HFFc6 (cell line): ENCODE data around the gene USP10. TPM values are rescaled to one million over a fixed set of nuclear protein-coding genes. Genes with fewer than 3 reads are reported as not detected.
A peak's percentile ranks its signal among the peaks of the same experiment; 100 is the strongest.

Experiments used
- DNase-seq: peaks from one replicate; pipeline ENCODE4 v3.0.0-alpha.2; 2018
- H3K27ac Mint-ChIP-seq: 2 replicates; pipeline ENCODE4 v1.8.0; 2020; ENCODE audit warnings: mild to moderate bottlenecking, mixed read lengths
- H3K27me3 Mint-ChIP-seq: 2 replicates; pipeline ENCODE4 v1.8.0; 2021; ENCODE audit warnings: mild to moderate bottlenecking, moderate library complexity, mixed read lengths; ENCODE audit not compliant: insufficient read depth
- H3K36me3 Mint-ChIP-seq: 2 replicates; pipeline ENCODE4 v1.8.0; 2021; ENCODE audit warnings: low read depth, mixed read lengths
- H3K4me1 Mint-ChIP-seq: 2 replicates; pipeline ENCODE4 v1.8.0; 2020; ENCODE audit warnings: low read depth, mixed read lengths
- H3K4me3 Mint-ChIP-seq: 2 replicates; pipeline ENCODE4 v1.8.0; 2020; ENCODE audit warnings: mild to moderate bottlenecking, moderate library complexity, mixed read lengths
- H3K9me3 Mint-ChIP-seq: 2 replicates; pipeline ENCODE4 v1.8.0; 2020; ENCODE audit warnings: mild to moderate bottlenecking, mixed read lengths
- total RNA-seq, 6 experiments: library from RNA; stranded (reverse); fragmentation: NEBNext Ultra II Directional; extraction: Animal tissue kit (Norgen Biotek cat#: 25700); gene quantifications; 2 replicates in 1 of 6; 3 replicates in 5 of 6; pipeline ENCODE4 v1.2.3, GENCODE V29; 2021
- TF ChIP-seq, protein P1 (sequence below): fragments of 200-600 bp; sonication (generic); IDR thresholded peaks from 2 replicates; pipeline ENCODE4 v1.5.0; 2021; ENCODE audit warnings: antibody characterized with exemption, mild to moderate bottlenecking

The USP10 gene
- total RNA-seq, 6 experiments from 2014 or later, result 83.2 to 106 (median 92.3) TPM

DNA sequence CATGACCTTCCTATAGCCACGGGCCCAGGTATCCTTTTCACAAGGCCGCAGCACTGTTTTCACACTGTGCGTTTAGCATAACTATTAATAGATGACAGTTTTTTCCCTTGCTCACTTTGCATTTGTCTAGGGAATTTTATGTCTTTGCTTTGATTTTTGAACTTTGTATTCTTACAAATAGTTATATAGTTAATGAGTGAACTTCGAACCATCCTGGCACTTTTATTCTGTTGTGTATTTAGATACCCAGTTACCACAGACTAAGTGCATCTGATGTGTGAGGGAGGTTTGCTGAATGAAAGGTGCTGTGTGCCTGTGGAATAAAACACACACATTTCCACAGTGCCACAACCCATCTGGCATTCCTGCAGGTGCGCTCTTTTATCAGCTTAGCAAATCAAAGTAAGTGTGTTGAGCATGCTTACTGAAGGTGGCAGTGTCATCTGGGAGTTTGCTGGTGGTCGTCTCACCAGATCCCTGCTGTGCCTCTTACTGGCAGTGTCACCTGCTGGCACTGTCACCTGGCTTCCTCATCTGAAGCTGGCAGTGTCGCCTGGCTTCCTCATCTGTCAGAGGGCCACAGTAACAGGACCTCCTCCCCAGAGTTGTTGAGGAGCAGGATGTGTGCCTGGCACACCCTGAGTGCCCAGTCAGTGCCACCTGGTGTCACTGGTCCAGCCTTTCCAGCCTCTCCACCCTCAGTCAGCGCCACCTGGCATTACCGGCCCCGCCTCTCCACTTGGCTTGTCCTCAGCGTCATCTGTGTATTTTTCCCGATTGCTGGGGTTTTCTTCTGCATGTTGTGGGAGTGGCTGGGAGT, 37.6 kb downstream of the USP10 start:
- peaks cover 35% of the 10 kb centered on the region for H3K36me3 Mint-ChIP-seq
- H3K4me3 Mint-ChIP-seq, result no peak overlapping the region
- H3K27ac Mint-ChIP-seq, result peak overlapping the region; percentile 75
- TF ChIP-seq, protein P1, sequence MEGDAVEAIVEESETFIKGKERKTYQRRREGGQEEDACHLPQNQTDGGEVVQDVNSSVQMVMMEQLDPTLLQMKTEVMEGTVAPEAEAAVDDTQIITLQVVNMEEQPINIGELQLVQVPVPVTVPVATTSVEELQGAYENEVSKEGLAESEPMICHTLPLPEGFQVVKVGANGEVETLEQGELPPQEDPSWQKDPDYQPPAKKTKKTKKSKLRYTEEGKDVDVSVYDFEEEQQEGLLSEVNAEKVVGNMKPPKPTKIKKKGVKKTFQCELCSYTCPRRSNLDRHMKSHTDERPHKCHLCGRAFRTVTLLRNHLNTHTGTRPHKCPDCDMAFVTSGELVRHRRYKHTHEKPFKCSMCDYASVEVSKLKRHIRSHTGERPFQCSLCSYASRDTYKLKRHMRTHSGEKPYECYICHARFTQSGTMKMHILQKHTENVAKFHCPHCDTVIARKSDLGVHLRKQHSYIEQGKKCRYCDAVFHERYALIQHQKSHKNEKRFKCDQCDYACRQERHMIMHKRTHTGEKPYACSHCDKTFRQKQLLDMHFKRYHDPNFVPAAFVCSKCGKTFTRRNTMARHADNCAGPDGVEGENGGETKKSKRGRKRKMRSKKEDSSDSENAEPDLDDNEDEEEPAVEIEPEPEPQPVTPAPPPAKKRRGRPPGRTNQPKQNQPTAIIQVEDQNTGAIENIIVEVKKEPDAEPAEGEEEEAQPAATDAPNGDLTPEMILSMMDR, result no peak
- H3K4me1 Mint-ChIP-seq, result peaks cover 83% of the 10 kb centered on the region
- DNase-seq, result no peak
- no peaks in the 10 kb centered on the region for H3K9me3 Mint-ChIP-seq
- no peaks in the 10 kb centered on the region for H3K27me3 Mint-ChIP-seq

DNA sequence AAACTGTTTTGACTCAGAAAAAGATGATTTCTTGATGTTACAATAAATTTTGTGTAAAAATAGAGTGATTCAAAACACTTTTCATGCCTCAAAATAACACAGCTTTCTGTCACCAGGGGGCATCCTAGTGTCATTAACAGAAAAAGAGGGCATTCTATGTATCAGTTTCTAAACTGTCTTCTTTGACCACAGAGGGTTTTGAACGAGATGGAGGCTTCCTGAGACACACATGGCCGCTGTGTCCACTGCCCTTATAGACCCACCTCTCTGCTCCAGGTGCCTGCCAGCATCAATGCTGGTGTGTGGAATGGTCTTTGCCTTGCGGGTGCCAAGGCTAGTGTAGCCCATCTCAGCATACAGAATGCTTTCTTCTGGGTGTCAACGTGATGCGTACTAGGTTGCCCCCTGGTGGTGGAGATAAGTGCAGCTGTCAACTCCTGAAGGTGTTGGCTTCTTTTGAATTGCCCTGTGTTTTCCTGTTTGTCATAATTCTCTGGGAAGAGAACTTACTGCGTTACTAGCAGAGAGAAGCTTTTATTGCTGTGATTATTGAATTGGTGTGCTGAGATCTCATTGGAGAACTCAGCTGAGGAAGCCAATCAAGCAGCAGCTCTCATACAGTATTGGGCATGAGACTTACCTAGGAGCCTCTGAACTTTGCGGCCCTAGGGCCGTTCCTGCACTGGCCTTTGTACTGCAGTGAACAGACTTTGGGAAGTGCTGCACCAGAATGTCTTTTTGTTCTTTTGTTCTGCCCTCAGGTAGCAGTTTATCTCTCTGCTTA, 38.6 kb downstream of the USP10 start:
- peak; percentile 53 for DNase-seq
- TF ChIP-seq, protein P1, result peak; percentile 97
- H3K27me3 Mint-ChIP-seq, result no peaks in the 10 kb centered on the region
- no peaks in the 10 kb centered on the region for H3K9me3 Mint-ChIP-seq
- peak overlapping the region; percentile 84 for H3K27ac Mint-ChIP-seq
- H3K4me1 Mint-ChIP-seq, result peaks cover 78% of the 10 kb centered on the region
- H3K4me3 Mint-ChIP-seq, result no peak overlapping the region; the same call in 1 of the 2 replicates
- H3K36me3 Mint-ChIP-seq, result peaks cover 31% of the 10 kb centered on the region

DNA sequence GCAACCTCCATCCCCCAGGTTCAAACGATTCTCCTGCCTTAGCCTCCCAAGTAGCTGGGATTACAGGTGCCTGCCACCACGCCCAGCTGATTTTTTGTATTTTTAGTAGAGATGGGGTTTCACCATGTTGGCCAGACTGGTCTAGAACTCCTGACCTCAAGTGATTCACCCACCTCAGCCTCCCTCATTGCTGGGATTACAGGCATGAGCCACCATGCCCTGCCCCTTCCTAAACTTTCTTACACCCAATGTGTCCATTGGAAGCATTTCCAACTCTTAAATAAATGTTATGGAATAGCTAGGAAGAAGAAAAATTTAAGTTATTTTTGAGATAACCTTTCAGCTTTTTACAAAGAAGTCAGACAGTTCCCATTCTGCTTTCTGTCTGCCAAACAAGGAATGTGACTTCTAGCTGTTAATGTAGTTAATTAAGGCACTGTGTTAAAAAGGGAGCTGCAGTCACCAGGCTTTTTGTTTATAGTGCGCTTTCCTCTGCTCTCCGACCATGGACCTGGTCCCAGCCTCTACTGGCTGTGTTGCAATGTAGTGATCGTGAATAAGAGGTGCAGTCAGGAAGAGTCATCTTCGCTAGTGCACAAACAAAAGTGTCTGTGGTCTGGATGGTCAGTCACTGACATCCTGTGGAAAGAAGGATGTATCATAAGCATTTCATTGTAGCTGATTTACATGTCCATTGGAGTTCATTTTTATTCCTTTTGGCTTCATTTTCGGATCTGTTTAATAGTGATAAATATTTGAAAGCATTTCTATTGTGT, 39.7 kb downstream of the USP10 start:
- peaks cover 70% of the 10 kb centered on the region for H3K4me1 Mint-ChIP-seq
- H3K36me3 Mint-ChIP-seq, result peaks cover 24% of the 10 kb centered on the region
- peak; percentile 97 for DNase-seq
- H3K9me3 Mint-ChIP-seq, result no peaks in the 10 kb centered on the region
- H3K4me3 Mint-ChIP-seq, result peak overlapping the region; percentile 71
- H3K27me3 Mint-ChIP-seq, result no peaks in the 10 kb centered on the region
- TF ChIP-seq, protein P1, result peak; percentile 27; the same call in 1 of the 2 replicates
- peak overlapping the region; percentile 84 for H3K27ac Mint-ChIP-seq

DNA sequence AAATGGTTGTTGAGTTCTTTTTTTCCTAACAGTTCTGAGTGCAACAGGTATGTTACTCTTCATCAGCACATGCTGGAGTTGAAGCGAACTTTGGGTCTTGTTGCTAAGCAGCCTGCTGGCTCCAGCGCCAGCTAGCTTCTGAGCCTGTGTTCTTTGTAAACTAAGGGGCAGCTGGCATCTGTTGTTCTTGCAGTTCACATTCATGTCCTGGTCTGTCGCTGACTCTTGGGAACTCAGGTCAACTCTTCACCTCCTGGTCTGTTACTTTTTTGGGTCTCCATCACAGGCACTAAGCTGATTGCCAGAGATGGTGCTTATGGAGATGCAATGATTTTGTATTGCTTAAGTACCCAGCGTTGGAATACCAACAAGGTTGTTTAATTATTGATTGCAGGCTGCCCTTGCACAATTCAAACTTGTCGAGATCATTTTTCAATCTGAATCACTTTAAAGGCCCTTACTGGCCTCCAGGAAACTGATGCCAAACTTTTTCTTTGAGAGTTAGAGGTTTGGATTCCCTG, 40.9 kb downstream of the USP10 start:
- TF ChIP-seq, protein P1, result no peak
- Mint-ChIP-seq H3K4me3 (no peak overlapping the region), H3K36me3 (peaks cover 21% of the 10 kb centered on the region), H3K27me3 (peaks cover 2% of the 10 kb centered on the region; the same call in 1 of the 2 replicates), H3K4me1 (peaks cover 65% of the 10 kb centered on the region), H3K9me3 (no peaks in the 10 kb centered on the region), H3K27ac (peak overlapping the region; percentile 84)
- no peak for DNase-seq

DNA sequence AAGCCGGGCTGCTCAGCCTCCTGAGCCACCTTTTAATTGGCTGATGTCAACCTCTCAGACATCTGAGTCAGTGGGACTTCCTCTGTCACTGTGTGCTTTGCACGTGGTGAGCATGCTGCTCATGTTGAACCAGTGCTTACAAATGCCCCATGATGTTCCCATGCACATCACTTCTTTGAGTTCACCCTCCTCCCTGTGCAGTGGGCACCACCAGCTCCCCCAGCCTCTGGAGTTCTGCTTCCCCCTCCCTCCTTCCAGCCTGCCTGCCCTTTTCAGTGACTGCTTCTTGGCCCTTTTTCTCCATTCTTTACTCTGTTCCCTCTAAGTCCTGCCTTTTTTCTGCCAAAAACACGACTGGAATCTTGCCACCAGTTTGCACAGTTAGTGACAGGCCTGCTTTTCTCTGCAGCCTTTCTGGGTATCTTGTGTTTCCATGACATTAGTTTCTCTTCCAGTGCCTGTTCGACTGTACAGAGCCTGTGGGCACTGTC, 41.6 kb downstream of the USP10 start:
- Mint-ChIP-seq H3K27ac (peak overlapping the region; percentile 84), H3K27me3 (peaks cover 2% of the 10 kb centered on the region), H3K4me1 (peaks cover 58% of the 10 kb centered on the region), H3K9me3 (no peaks in the 10 kb centered on the region), H3K36me3 (peaks cover 14% of the 10 kb centered on the region), H3K4me3 (no peak overlapping the region)
- DNase-seq, result peak; percentile 69
- TF ChIP-seq, protein P1, result no peak
